Activated T-helper 17 cell treated with anti-CD3 and anti-CD28 coated beads, Interleukin-2, amount 50 U/mL, for 72 hours (primary cell): Measurements from ENCODE around the gene OR8D1. TPM values are rescaled to one million over a fixed set of nuclear protein-coding genes. Genes with fewer than 3 reads are reported as not detected.

Experiments
- ATAC-seq: fragments of 150-1000 bp; cut with Tn5 transposase; replicated peaks from 2 replicates; pipeline ENCODE4 v1.10.0; 2021; ENCODE audit warnings: mild to moderate bottlenecking, moderate library complexity
- H3K27ac Mint-ChIP-seq: one replicate; pipeline ENCODE4 v1.8.0; 2022; ENCODE audit warnings: mixed read lengths
- H3K27me3 Mint-ChIP-seq: one replicate; pipeline ENCODE4 v1.8.0; 2022; ENCODE audit warnings: mixed read lengths
- H3K36me3 Mint-ChIP-seq: one replicate; pipeline ENCODE4 v1.8.0; 2022; ENCODE audit warnings: low read depth, mild to moderate bottlenecking, mixed read lengths
- H3K4me1 Mint-ChIP-seq: one replicate; pipeline ENCODE4 v1.8.0; 2022; ENCODE audit warnings: mixed read lengths
- H3K4me3 Mint-ChIP-seq: one replicate; pipeline ENCODE4 v1.8.0; 2022; ENCODE audit warnings: mild to moderate bottlenecking, mixed read lengths
- H3K9me3 Mint-ChIP-seq: one replicate; pipeline ENCODE4 v1.8.0; 2022; ENCODE audit warnings: mixed read lengths
- total RNA-seq, 2 donors: library from RNA; stranded (reverse); gene quantifications; one replicate each; pipeline ENCODE4 v1.2.3, GENCODE V29; 2022

The OR8D1 gene
- total RNA-seq, 2 donors from 2014 or later: not detected

- Mint-ChIP-seq H3K9me3 (no peaks in the 10 kb centered on the region), H3K4me1 (no peaks in the 10 kb centered on the region), H3K27me3 (peaks cover 6% of the 10 kb centered on the region), H3K27ac (no peak within 1 kb of the TSS), H3K4me3 (no peak within 1 kb of the TSS), H3K36me3 (no peaks in the 10 kb centered on the region)
- ATAC-seq: no peak
Observed at GRCh38 chr11:124256076-124256475, 57.7 kb downstream of the OR8D1 start, which contains the start of gene OR8G5. Gene OR8G5, plus strand, starts transcription at chr11:124256376. Its CDS starts 8,556 bp downstream, at chr11:124264932.

Other genes starting within 250 kb of the OR8D1 start
- gene VWA5A, start 198.5 kb downstream of the OR8D1 start, total RNA-seq: 1 to 10 TPM; 5.3 to 6.3 TPM
- not detected for gene OR10D3, start 130.6 kb downstream of the OR8D1 start, total RNA-seq
- gene OR8G1, start 72.9 kb downstream of the OR8D1 start, total RNA-seq: not detected
- gene OR8G5, start 57.6 kb downstream of the OR8D1 start, total RNA-seq: not detected
- not detected for gene OR8D2, start 6.2 kb upstream of the OR8D1 start, total RNA-seq
- not detected for gene OR8B2, start 70.5 kb upstream of the OR8D1 start, total RNA-seq
- gene OR8B3, start 85.1 kb upstream of the OR8D1 start, total RNA-seq: not detected
- not detected for gene OR8B4, start 110.9 kb upstream of the OR8D1 start, total RNA-seq
- gene OR8B8, start 131.7 kb upstream of the OR8D1 start, total RNA-seq: not detected
- not detected for gene OR8B12, start 229.7 kb upstream of the OR8D1 start, total RNA-seq